GM21529 (cell line): Measurements from ENCODE around the gene CMPK1.
"Not testable (repeated sequence)": the region's sequence is repeated elsewhere in the genome, so short reads cannot be mapped to it uniquely, and the experiment has no call there.

ENCODE experiments used
- ATAC-seq: cut with Tn5 transposase; IDR thresholded peaks from one replicate; pipeline ENCODE4 v1.9.1; 2021; ENCODE audit not compliant: unreplicated experiment

Gene CMPK1

GRCh38 chr1:47333578-47333921 is at the start of gene CMPK1:
Gene CMPK1 (plus strand): TSS chr1:47333790. CDS start chr1:47333946, 156 bp downstream.
- ATAC-seq = peak; percentile 72

- ATAC-seq = not testable (repeated sequence)
Observed at GRCh38 chr1:47288116-47288515, 45.5 kb upstream of the CMPK1 start.

- not testable (repeated sequence) for ATAC-seq
Observed at GRCh38 chr1:47294863-47295262, 38.7 kb upstream of the CMPK1 start.

GRCh38 chr1:47295579-47295978 is 38.0 kb upstream of the CMPK1 start:
- ATAC-seq = no peak

- no peak for ATAC-seq
Observed at GRCh38 chr1:47298025-47298699, 35.4 kb upstream of the CMPK1 start.

- no peak for ATAC-seq
Observed at GRCh38 chr1:47302472-47302871, 31.1 kb upstream of the CMPK1 start.

- ATAC-seq = no peak
Observed at GRCh38 chr1:47309427-47309826, 24.2 kb upstream of the CMPK1 start.

GRCh38 chr1:47313915-47314664 is 19.5 kb upstream of the CMPK1 start, which contains the start of gene STIL:
Gene STIL (minus strand): TSS chr1:47314147. CDS start chr1:47310319, 3,828 bp downstream.
- ATAC-seq = peak; percentile 96

GRCh38 chr1:47317841-47318240 is 15.7 kb upstream of the CMPK1 start:
- ATAC-seq = no peak

GRCh38 chr1:47319968-47320367 is 13.6 kb upstream of the CMPK1 start:
- not testable (repeated sequence) for ATAC-seq

GRCh38 chr1:47323599-47324031 is 10.0 kb upstream of the CMPK1 start:
- ATAC-seq = no peak

GRCh38 chr1:47324682-47325081 is 8.9 kb upstream of the CMPK1 start:
- ATAC-seq = no peak

- ATAC-seq = no peak
Observed at GRCh38 chr1:47325528-47325927, 8.1 kb upstream of the CMPK1 start.

- no peak for ATAC-seq
Observed at GRCh38 chr1:47326271-47326670, 7.3 kb upstream of the CMPK1 start.

- ATAC-seq = no peak
Observed at GRCh38 chr1:47328992-47329391, 4.6 kb upstream of the CMPK1 start.

GRCh38 chr1:47330212-47330611 is 3.4 kb upstream of the CMPK1 start:
- ATAC-seq = no peak

- ATAC-seq = no peak
Observed at GRCh38 chr1:47331875-47332274, 1.7 kb upstream of the CMPK1 start.

GRCh38 chr1:47332779-47333577 is 612 bp upstream of the CMPK1 start:
- no peak for ATAC-seq

GRCh38 chr1:47333922-47334764 is 553 bp downstream of the CMPK1 start:
- peak; percentile 84 for ATAC-seq

- no peak for ATAC-seq
Observed at GRCh38 chr1:47334765-47335435, 1.3 kb downstream of the CMPK1 start.
